Body of pancreas (tissue), 4 donors: ENCODE results near the gene LGR6. TPM values are rescaled to one million over a fixed set of nuclear protein-coding genes. Genes with fewer than 3 reads are reported as not detected.
A peak's percentile ranks its signal among the peaks of the same experiment; 100 is the strongest.

ENCODE experiments used
- ATAC-seq: fragments of 150-250 bp; one replicate; pipeline ENCODE4 v1.9.1; 2016
- DNase-seq, 4 donors: peaks; one replicate each; pipeline ENCODE4 v3.0.0-alpha.2; 2019
- H3K27ac ChIP-seq, 4 donors: fragments of 200-600 bp; sonication (generic); 1 replicate in 3 of 4; 2 replicates in 1 of 4; pipeline versions ENCODE4 v1.5.1 to v1.6.1; 2016 to 2019; ENCODE audit warnings: mild to moderate bottlenecking in 1 of 4, mixed read lengths in 1 of 4, moderate library complexity in 1 of 4
- H3K27me3 ChIP-seq, 2 donors: fragments of 200-600 bp; sonication (generic); one replicate each; pipeline ENCODE4 v1.6.0; 2016; ENCODE audit warnings: mild to moderate bottlenecking in 1 of 2
- H3K36me3 ChIP-seq, 2 donors: fragments of 200-600 bp; sonication (generic); replicated peaks in 1 of 2; 2 replicates each; pipeline ENCODE4 v1.5.1; 2016; ENCODE audit warnings: low read depth in 2 of 2; ENCODE audit not compliant: insufficient read depth in 1 of 2
- H3K4me1 ChIP-seq: fragments of 200-600 bp; sonication (generic); one replicate; pipeline ENCODE4 v1.6.0; 2016
- H3K4me3 ChIP-seq, 2 donors: fragments of 200-600 bp; sonication (generic); 1 replicate in 1 of 2; 2 replicates in 1 of 2; pipeline ENCODE4 v1.5.1; 2016 to 2019
- H3K9me3 ChIP-seq, 3 donors: fragments of 200-600 bp; sonication (generic); 1 replicate in 2 of 3; 2 replicates in 1 of 3; pipeline ENCODE4 v1.5.1; 2016
- CTCF ChIP-seq, 7 experiments: fragments of 450-650 bp in 4 of 7; fragments of 200-600 bp in 3 of 7; sonication (generic) in 3 of 7; IDR thresholded peaks; one replicate each; pipeline ENCODE4 v1.5.1; 2016 to 2019; ENCODE audit warnings: antibody characterized with exemption in 7 of 7
- POLR2A ChIP-seq, 3 donors: fragments of 450-650 bp; IDR thresholded peaks; one replicate each; pipeline ENCODE4 v1.6.1; 2016; ENCODE audit warnings: antibody characterized with exemption in 3 of 3, mild to moderate bottlenecking in 2 of 3
- WGBS, 2 donors: methylation state at CpG; one replicate each; pipeline ENCODE4 v1.1.5; 2017; 5-methylcytosine and 5-hydroxymethylcytosine counted together
- intact Hi-C: fragments of 100-400 bp; cut with DNase I; formaldehyde crosslinking; loops from one replicate; pipeline ENCODE4 v1.15.1; 2023
- total RNA-seq, 2 donors: library from RNA; depleted of rRNA; stranded (reverse); fragments of >200 nt; gene quantifications; one replicate each; pipeline ENCODE4 v1.1.0, GENCODE V29; 2016

LGR6 gene
- total RNA-seq, 2 donors from 2014 or later, result 0.52 TPM; not detected in 1

- peaks cover 8% of the 10 kb centered on the region for H3K4me1 ChIP-seq
- H3K27me3 ChIP-seq, result no peaks in the 10 kb centered on the region
- H3K27ac ChIP-seq, result no peak overlapping the region
- intact Hi-C loops, result no loop called here
- 65 to 73% methylated on average over 8 to 9 of the region's 10 CpGs for WGBS, 2 donors
- ATAC-seq (no peak), DNase-seq (no peak)
- no peaks in the 10 kb centered on the region for H3K9me3 ChIP-seq
- no peak for TF ChIP-seq CTCF (IDR thresholded peaks at IDR 0.05)
- no peak for TF ChIP-seq POLR2A (IDR thresholded peaks at IDR 0.05)
- H3K36me3 ChIP-seq, result no peaks in the 10 kb centered on the region
- no peak overlapping the region for H3K4me3 ChIP-seq
These were observed 34.6 kb upstream of the LGR6 start for GRCh38 chr1:202158810-202159533.

- no peak for ATAC-seq
- intact Hi-C loops, result no loop called here
- no peaks in the 10 kb centered on the region for H3K36me3 ChIP-seq
- WGBS, 2 donors, result 79 to 86% methylated on average over 10 to 16 of the region's 16 CpGs
- H3K4me1 ChIP-seq, result peaks cover 6% of the 10 kb centered on the region
- H3K4me3 ChIP-seq, result no peak overlapping the region
- TF ChIP-seq POLR2A (IDR thresholded peaks at IDR 0.05) (no peak), CTCF (IDR thresholded peaks at IDR 0.05) (no peak)
- peak overlapping the region in 1 of 4 donors; percentile 12 for H3K27ac ChIP-seq
- H3K27me3 ChIP-seq, result no peaks in the 10 kb centered on the region
- no peaks in the 10 kb centered on the region for H3K9me3 ChIP-seq
- no peak for DNase-seq
These were observed 33.8 kb upstream of the LGR6 start for GRCh38 chr1:202159534-202160371.

GRCh38 chr1:202160377-202160940, 33.1 kb upstream of the LGR6 start, which contains the start of gene PTPN7:
Gene PTPN7 (minus strand): TSS chr1:202160602. CDS start chr1:202159402, 1,200 bp downstream.
- H3K9me3 ChIP-seq, result no peaks in the 10 kb centered on the region
- intact Hi-C loops, result no loop called here
- no peaks in the 10 kb centered on the region for H3K4me1 ChIP-seq
- 76 to 79% methylated on average over 17 of the region's 17 CpGs for WGBS, 2 donors
- no peaks in the 10 kb centered on the region for H3K36me3 ChIP-seq
- peak within 1 kb of the TSS in 1 of 4 donors; percentile 12 for H3K27ac ChIP-seq
- no peaks in the 10 kb centered on the region for H3K27me3 ChIP-seq
- DNase-seq (peak in 1 of 4 donors; percentile 42), ATAC-seq (no peak)
- no peak within 1 kb of the TSS for H3K4me3 ChIP-seq
- no peak for TF ChIP-seq POLR2A (IDR thresholded peaks at IDR 0.05)
- TF ChIP-seq CTCF (IDR thresholded peaks at IDR 0.05), result no peak

GRCh38 chr1:202161151-202162046, 32.2 kb upstream of the LGR6 start:
- 67 to 75% methylated on average over 21 to 22 of the region's 22 CpGs for WGBS, 2 donors
- DNase-seq (no peak), ATAC-seq (no peak)
- TF ChIP-seq POLR2A (IDR thresholded peaks at IDR 0.05) (no peak), CTCF (IDR thresholded peaks at IDR 0.05) (no peak)
- Histone ChIP-seq H3K27me3 (no peaks in the 10 kb centered on the region), H3K4me3 (no peak overlapping the region), H3K4me1 (no peaks in the 10 kb centered on the region), H3K36me3 (no peaks in the 10 kb centered on the region), H3K27ac (no peak overlapping the region), H3K9me3 (no peaks in the 10 kb centered on the region)
- intact Hi-C loops, result no loop called here
